Omental fat pad (tissue), 4 donors: ENCODE data around the gene STOML1. TPM values are rescaled to one million over a fixed set of nuclear protein-coding genes. Genes with fewer than 3 reads are reported as not detected.

ENCODE experiments used
- ATAC-seq: fragments of 150-250 bp; one replicate; pipeline ENCODE4 v1.9.1; 2016; ENCODE audit warnings: mild to moderate bottlenecking, moderate library complexity; ENCODE audit not compliant: low FRiP score
- DNase-seq: peaks from one replicate; pipeline ENCODE4 v3.0.0-alpha.2; 2019; ENCODE audit warnings: low spot score
- CTCF ChIP-seq, 3 donors: fragments of 450-650 bp; IDR thresholded peaks; one replicate each; pipeline ENCODE4 v1.5.1; 2016 to 2017; ENCODE audit warnings: antibody characterized with exemption in 3 of 3, mild to moderate bottlenecking in 3 of 3, moderate library complexity in 2 of 3
- total RNA-seq, 4 donors: library from RNA; depleted of rRNA; stranded (reverse); fragments of >200 nt; gene quantifications; one replicate each; pipeline ENCODE4 v1.1.0, GENCODE V29; 2016

STOML1 gene
- total RNA-seq, 4 donors from 2014 or later: 9.8 to 24.0 (median 15.9) TPM

GRCh38 chr15:74013374-74013894 lies 21.3 kb upstream of the STOML1 start:
- ATAC-seq (no peak), DNase-seq (no peak)
- no peak for TF ChIP-seq CTCF (IDR thresholded peaks at IDR 0.05)

GRCh38 chr15:74011610-74012009 lies 19.5 kb upstream of the STOML1 start:
- no peak for TF ChIP-seq CTCF (IDR thresholded peaks at IDR 0.05)
- ATAC-seq (peak; percentile 48), DNase-seq (no peak)

GRCh38 chr15:74010929-74011540 lies 18.9 kb upstream of the STOML1 start:
- ATAC-seq (peak; percentile 27), DNase-seq (no peak)
- no peak for TF ChIP-seq CTCF (IDR thresholded peaks at IDR 0.05)

GRCh38 chr15:74008901-74009300 lies 16.8 kb upstream of the STOML1 start:
- no peak for TF ChIP-seq CTCF (IDR thresholded peaks at IDR 0.05)
- DNase-seq (no peak), ATAC-seq (no peak)

GRCh38 chr15:74007820-74008371 lies 15.8 kb upstream of the STOML1 start:
- ATAC-seq (no peak), DNase-seq (no peak)

GRCh38 chr15:74006774-74007639 lies 14.9 kb upstream of the STOML1 start:
- ATAC-seq (no peak), DNase-seq (no peak)
- TF ChIP-seq CTCF (IDR thresholded peaks at IDR 0.05): no peak

More at GRCh38 chr15:74007820-74008371, 15.8 kb upstream of the STOML1 start:
- TF ChIP-seq CTCF (IDR thresholded peaks at IDR 0.05): no peak
